ENCODE measurements around the gene CHRM5. TPM values are rescaled to one million over a fixed set of nuclear protein-coding genes. Genes with fewer than 3 reads are reported as not detected.

The CHRM5 gene
- total RNA-seq, 2 donors from 2014 or later: not detected

- 69 to 72% methylated on average over 6 of the region's 6 CpGs for WGBS, 2 donors
- Histone ChIP-seq H3K27ac (no peak overlapping the region), H3K4me1 (no peaks in the 10 kb centered on the region), H3K4me3 (no peak overlapping the region), H3K9me3 (no peaks in the 10 kb centered on the region), H3K36me3 (replicated peaks in 1 of 2; ENCODE audit: insufficient read depth in 1 of 2, low read depth in 2 of 2) (no peaks in the 10 kb centered on the region), H3K27me3 (no peaks in the 10 kb centered on the region)
- no peak for ATAC-seq
- TF ChIP-seq POLR2A (IDR thresholded peaks at IDR 0.05) (no peak), CTCF (IDR thresholded peaks at IDR 0.05) (no peak)
- DNase-seq: no peak
- intact Hi-C loops (cut with DNase I): no loop called here
Measured at GRCh38 chr15:34070003-34070402, 101.7 kb downstream of the CHRM5 start.

GRCh38 chr15:34076785-34077184 is 108.5 kb downstream of the CHRM5 start:
- no peak overlapping the region for H3K27ac ChIP-seq
- H3K36me3 ChIP-seq (replicated peaks in 1 of 2; ENCODE audit: insufficient read depth in 1 of 2, low read depth in 2 of 2): no peaks in the 10 kb centered on the region
- no peak for DNase-seq
- no peak overlapping the region for H3K4me3 ChIP-seq
- no peaks in the 10 kb centered on the region for H3K27me3 ChIP-seq
- 92 to 95% methylated on average over 4 of the region's 4 CpGs for WGBS, 2 donors
- no peak for TF ChIP-seq CTCF (IDR thresholded peaks at IDR 0.05)
- no peak for TF ChIP-seq POLR2A (IDR thresholded peaks at IDR 0.05)
- H3K4me1 ChIP-seq: no peaks in the 10 kb centered on the region
- no peak for ATAC-seq
- H3K9me3 ChIP-seq: no peaks in the 10 kb centered on the region
- intact Hi-C loops (cut with DNase I): no loop called here

- Histone ChIP-seq H3K27ac (no peak overlapping the region), H3K27me3 (no peaks in the 10 kb centered on the region), H3K36me3 (replicated peaks in 1 of 2; ENCODE audit: insufficient read depth in 1 of 2, low read depth in 2 of 2) (peaks cover 0 to 5% of the 10 kb centered on the region in 2 donors), H3K4me3 (no peak overlapping the region), H3K9me3 (no peaks in the 10 kb centered on the region), H3K4me1 (no peaks in the 10 kb centered on the region)
- no peak for TF ChIP-seq CTCF (IDR thresholded peaks at IDR 0.05)
- TF ChIP-seq POLR2A (IDR thresholded peaks at IDR 0.05): no peak
- ATAC-seq (no peak), DNase-seq (no peak)
- intact Hi-C loops (cut with DNase I): no loop called here
- WGBS, 2 donors: 53 to 72% methylated on average over 3 of the region's 3 CpGs
Measured at GRCh38 chr15:34078900-34079299, 110.6 kb downstream of the CHRM5 start.

GRCh38 chr15:34079904-34080303 is 111.6 kb downstream of the CHRM5 start:
- H3K27ac ChIP-seq: no peak overlapping the region
- peaks cover 0 to 9% of the 10 kb centered on the region in 2 donors for H3K36me3 ChIP-seq (replicated peaks in 1 of 2; ENCODE audit: insufficient read depth in 1 of 2, low read depth in 2 of 2)
- H3K9me3 ChIP-seq: no peaks in the 10 kb centered on the region
- 91 to 96% methylated on average over 4 of the region's 4 CpGs for WGBS, 2 donors
- H3K4me3 ChIP-seq: no peak overlapping the region
- ATAC-seq (no peak), DNase-seq (no peak)
- no peaks in the 10 kb centered on the region for H3K4me1 ChIP-seq
- intact Hi-C loops (cut with DNase I): no loop called here
- H3K27me3 ChIP-seq: no peaks in the 10 kb centered on the region
- no peak for TF ChIP-seq POLR2A (IDR thresholded peaks at IDR 0.05)

GRCh38 chr15:34084086-34084485 is 115.8 kb downstream of the CHRM5 start:
- 69 to 86% methylated on average over 7 of the region's 7 CpGs for WGBS, 2 donors
- intact Hi-C loops (cut with DNase I): no loop called here
- H3K27ac ChIP-seq: no peak overlapping the region
- TF ChIP-seq POLR2A (IDR thresholded peaks at IDR 0.05) (no peak), CTCF (IDR thresholded peaks at IDR 0.05) (no peak)
- ATAC-seq (no peak), DNase-seq (no peak)
- no peaks in the 10 kb centered on the region for H3K9me3 ChIP-seq
- H3K27me3 ChIP-seq: no peaks in the 10 kb centered on the region
- no peaks in the 10 kb centered on the region for H3K4me1 ChIP-seq
- peaks cover 0 to 12% of the 10 kb centered on the region in 2 donors for H3K36me3 ChIP-seq (replicated peaks in 1 of 2; ENCODE audit: insufficient read depth in 1 of 2, low read depth in 2 of 2)
- no peak overlapping the region for H3K4me3 ChIP-seq
